GM18498 (cell line): ENCODE measurements around the gene SLC17A5.
"Not testable (repeated sequence)": the region's sequence is repeated elsewhere in the genome, so short reads cannot be mapped to it uniquely, and the experiment has no call there.

Experiments used
- ATAC-seq: cut with Tn5 transposase; IDR thresholded peaks from one replicate; pipeline ENCODE4 v1.9.1; 2021; ENCODE audit warnings: mild to moderate bottlenecking, moderate library complexity; ENCODE audit not compliant: unreplicated experiment

The SLC17A5 gene

GRCh38 chr6:73566954-73567591 is 86.7 kb downstream of the SLC17A5 start:
- no peak for ATAC-seq

GRCh38 chr6:73566486-73566871 is 87.3 kb downstream of the SLC17A5 start:
- not testable (repeated sequence) for ATAC-seq

- ATAC-seq = no peak
Observed at GRCh38 chr6:73565767-73566485, 87.9 kb downstream of the SLC17A5 start.

- ATAC-seq = no peak
Observed at GRCh38 chr6:73564578-73565345, 89.0 kb downstream of the SLC17A5 start.

- ATAC-seq = no peak
Observed at GRCh38 chr6:73562558-73562957, 91.2 kb downstream of the SLC17A5 start.

- peak; percentile 45 for ATAC-seq
Observed at GRCh38 chr6:73560853-73561407, 92.9 kb downstream of the SLC17A5 start.

- ATAC-seq = peak; percentile 33
Observed at GRCh38 chr6:73560182-73560732, 93.5 kb downstream of the SLC17A5 start.

- ATAC-seq = not testable (repeated sequence)
Observed at GRCh38 chr6:73559399-73559794, 94.4 kb downstream of the SLC17A5 start.

- ATAC-seq = peak; percentile 74
Observed at GRCh38 chr6:73558624-73559398, 95.0 kb downstream of the SLC17A5 start.

- no peak for ATAC-seq
Observed at GRCh38 chr6:73556836-73557235, 97.0 kb downstream of the SLC17A5 start.

- ATAC-seq = not testable (repeated sequence)
Observed at GRCh38 chr6:73555380-73555949, 98.3 kb downstream of the SLC17A5 start.

- ATAC-seq = not testable (repeated sequence)
Observed at GRCh38 chr6:73551115-73551514, 102.7 kb downstream of the SLC17A5 start.

GRCh38 chr6:73548458-73549446 is 105.0 kb downstream of the SLC17A5 start:
- no peak for ATAC-seq

- no peak for ATAC-seq
Observed at GRCh38 chr6:73547036-73547435, 106.8 kb downstream of the SLC17A5 start.
